Measurements from ENCODE around the gene PIP5K1B.
"Not testable (repeated sequence)": the region's sequence is repeated elsewhere in the genome, so short reads cannot be mapped to it uniquely, and the experiment has no call there.

PIP5K1B gene

GRCh38 chr9:68983522-68984424, 278.7 kb downstream of the PIP5K1B start:
- no peak for ATAC-seq

GRCh38 chr9:68986949-68987348, 281.9 kb downstream of the PIP5K1B start:
- ATAC-seq, result not testable (repeated sequence)

More at GRCh38 chr9:68983522-68984424, 278.7 kb downstream of the PIP5K1B start:
- TF ChIP-seq TCF4 (CRISPR knock-in tag; IDR thresholded peaks at IDR 0.05; ENCODE audit: borderline replicate concordance), result no peak
- TF ChIP-seq CREB5 (CRISPR knock-in tag; IDR thresholded peaks at IDR 0.05; ENCODE audit: low read depth), result no peak
- TF ChIP-seq RARB (CRISPR knock-in tag; IDR thresholded peaks at IDR 0.05), result no peak
- TF ChIP-seq CSRNP3 (CRISPR knock-in tag; IDR thresholded peaks at IDR 0.05), result no peak
- no peak for TF ChIP-seq ZFP3 (CRISPR knock-in tag; IDR thresholded peaks at IDR 0.05)

GRCh38 chr9:68991457-68991856, 286.4 kb downstream of the PIP5K1B start:
- ATAC-seq, result no peak
- TF ChIP-seq ISL1 (CRISPR knock-in tag; IDR thresholded peaks at IDR 0.05), result no peak
- no peak for TF ChIP-seq PATZ1 (CRISPR knock-in tag; IDR thresholded peaks at IDR 0.05; ENCODE audit: borderline replicate concordance)

GRCh38 chr9:68995776-68996175, 290.7 kb downstream of the PIP5K1B start:
- ATAC-seq, result no peak
- no peak for TF ChIP-seq CREB5 (CRISPR knock-in tag; IDR thresholded peaks at IDR 0.05; ENCODE audit: low read depth)
- no peak for TF ChIP-seq ZNF8 (CRISPR knock-in tag; IDR thresholded peaks at IDR 0.05)
- TF ChIP-seq ISL1 (CRISPR knock-in tag; IDR thresholded peaks at IDR 0.05), result no peak
- TF ChIP-seq ZFP30 (CRISPR knock-in tag; IDR thresholded peaks at IDR 0.05), result no peak
- no peak for TF ChIP-seq OSR1 (CRISPR knock-in tag; IDR thresholded peaks at IDR 0.05)
- no peak for TF ChIP-seq ESRRG (CRISPR knock-in tag; IDR thresholded peaks at IDR 0.05)
- no peak for TF ChIP-seq ARNTL (CRISPR knock-in tag; IDR thresholded peaks at IDR 0.05; ENCODE audit: borderline replicate concordance, low read depth)
- TF ChIP-seq ZNF565 (CRISPR knock-in tag; conservative IDR thresholded peaks at IDR 0.05; ENCODE audit: low read depth), result no peak
- no peak for TF ChIP-seq ZFP3 (CRISPR knock-in tag; IDR thresholded peaks at IDR 0.05)
- TF ChIP-seq ZNF70 (CRISPR knock-in tag; IDR thresholded peaks at IDR 0.05), result no peak

- no peak for ATAC-seq
- TF ChIP-seq ZNF70 (CRISPR knock-in tag; IDR thresholded peaks at IDR 0.05) (no peak), ZNF565 (CRISPR knock-in tag; conservative IDR thresholded peaks at IDR 0.05; ENCODE audit: low read depth) (no peak), GLIS3 (CRISPR knock-in tag; IDR thresholded peaks at IDR 0.05) (no peak), ZC3H10 (CRISPR knock-in tag; IDR thresholded peaks at IDR 0.05) (no peak), TSHZ2 (CRISPR knock-in tag; IDR thresholded peaks at IDR 0.05) (no peak), PATZ1 (CRISPR knock-in tag; IDR thresholded peaks at IDR 0.05; ENCODE audit: borderline replicate concordance) (no peak), CREB5 (CRISPR knock-in tag; IDR thresholded peaks at IDR 0.05; ENCODE audit: low read depth) (no peak), ESRRG (CRISPR knock-in tag; IDR thresholded peaks at IDR 0.05) (no peak), CSRNP3 (CRISPR knock-in tag; IDR thresholded peaks at IDR 0.05) (no peak), BACH2 (CRISPR knock-in tag; IDR thresholded peaks at IDR 0.05; ENCODE audit: borderline replicate concordance) (no peak), OSR1 (CRISPR knock-in tag; IDR thresholded peaks at IDR 0.05) (no peak), CSDC2 (CRISPR knock-in tag; IDR thresholded peaks at IDR 0.05) (no peak)
Observed at GRCh38 chr9:68996462-68996861, 291.4 kb downstream of the PIP5K1B start.

Measured in SK-N-SH treated with all-trans-retinoic acid at 6 μM for 48 hours (cell line).